HCT116 (cell line): ENCODE measurements around the gene COL18A1. TPM values are rescaled to one million over a fixed set of nuclear protein-coding genes. Genes with fewer than 3 reads are reported as not detected.

ENCODE experiments used
- ATAC-seq: fragments of 200-7000 bp; cut with Tn5 transposase; 2 replicates; pipeline ENCODE4 v1.9.1; 2020; ENCODE audit warnings: mild to moderate bottlenecking, moderate library complexity
- BruUV-seq: library from RNA; stranded (reverse); fragments of 400-500 nt; replicated peaks from 2 replicates; lab custom pipeline; 2021; lab: Mats Ljungman, UMichigan
- CTCF ChIA-PET: fragments of 300-600 bp; sonication (Branson Sonifier 250); formaldehyde crosslinking; loops from one replicate; lab custom pipeline; 2021; ENCODE audit warnings: antibody characterized with exemption; lab: Charles Lee
- POLR2A ChIA-PET: fragments of 300-600, 350-600 bp; sonication (Branson Sonifier 250); formaldehyde crosslinking; loops from one replicate; lab custom pipeline; 2021; ENCODE audit warnings: antibody characterized with exemption; lab: Charles Lee
- RAD21 ChIA-PET, 2 experiments: fragments of 300-600 bp; sonication (Branson Sonifier 250); formaldehyde crosslinking; loops; one replicate each; lab custom pipeline; 2023; ENCODE audit warnings: low total read pairs in 2 of 2; ENCODE audit not compliant: uncharacterized antibody in 2 of 2, unreplicated experiment in 2 of 2, low non-redundant PET in 1 of 2; lab: Charles Lee
- DNase-seq: peaks from one replicate; pipeline ENCODE4 v3.0.0-alpha.2; 2010; ENCODE audit warnings: low read depth, low spot score
- H2AFZ ChIP-seq: fragments of 200-600 bp; shearing (Covaris generic), sonication (generic); 2 replicates; pipeline ENCODE4 v1.6.1; 2017; ENCODE audit warnings: low read depth, mixed run types, mixed read lengths, antibody characterized with exemption, low read length; ENCODE audit not compliant: poor library complexity, severe bottlenecking
- H3K27ac ChIP-seq: 2 replicates; pipeline ENCODE4 v1.5.1; 2012; ENCODE audit warnings: low read depth, low read length
- H3K27me3 ChIP-seq: fragments of 200-600 bp; sonication (generic); 2 replicates; pipeline ENCODE4 v1.6.1; 2016; ENCODE audit warnings: mixed run types, low read length, mixed read lengths; ENCODE audit not compliant: insufficient read depth
- H3K36me3 ChIP-seq, 2 experiments: fragments of 200-500 bp in 1 of 2; fragments of 200-600 bp in 1 of 2; sonication (Bioruptor generic) in 1 of 2; sonication (generic) in 1 of 2; 2 replicates each; pipeline versions ENCODE4 v1.5.1 to v1.6.1; 2014 to 2016; ENCODE audit warnings: low read length in 2 of 2, inconsistent platforms in 1 of 2, mixed read lengths in 1 of 2, mixed run types in 1 of 2; ENCODE audit not compliant: insufficient read depth in 2 of 2, control insufficient read depth in 1 of 2
- H3K4me1 ChIP-seq, 2 experiments: fragments of 200-600 bp in 1 of 2; sonication (generic) in 1 of 2; 2 replicates each; pipeline versions ENCODE4 v1.5.1 to v1.6.1; 2012 to 2017; ENCODE audit warnings: low read length in 2 of 2, inconsistent platforms in 1 of 2, mild to moderate bottlenecking in 1 of 2, mixed read lengths in 1 of 2, mixed run types in 1 of 2, moderate library complexity in 1 of 2; ENCODE audit not compliant: insufficient read depth in 2 of 2, control insufficient read depth in 1 of 2
- H3K4me2 ChIP-seq: fragments of 200-600 bp; sonication (generic); 2 replicates; pipeline ENCODE4 v1.6.1; 2017; ENCODE audit warnings: mixed run types, low read length, mixed read lengths
- H3K4me3 ChIP-seq, 2 experiments: fragments of 200-600 bp in 1 of 2; sonication (generic) in 1 of 2; replicated peaks in 1 of 2; 2 replicates each; pipeline ENCODE4 v1.5.1; 2011 to 2016; ENCODE audit warnings: low read length in 2 of 2, control low read depth in 1 of 2, low read depth in 1 of 2, mild to moderate bottlenecking in 1 of 2, mixed read lengths in 1 of 2, mixed run types in 1 of 2
- H3K79me2 ChIP-seq: fragments of 200-600 bp; sonication (generic); 2 replicates; pipeline ENCODE4 v1.6.1; 2017; ENCODE audit warnings: mild to moderate bottlenecking, mixed run types, low read length, moderate library complexity, mixed read lengths; ENCODE audit not compliant: insufficient read depth
- H3K9ac ChIP-seq: fragments of 200-600 bp; sonication (generic); 2 replicates; pipeline ENCODE4 v1.6.1; 2016; ENCODE audit warnings: low read length, mixed read lengths
- H3K9me2 ChIP-seq: fragments of 200-600 bp; sonication (generic), shearing (Covaris generic); 2 replicates; pipeline ENCODE4 v1.6.1; 2017; ENCODE audit warnings: mixed run types, mild to moderate bottlenecking, moderate library complexity; ENCODE audit not compliant: insufficient read depth
- H3K9me3 ChIP-seq, 2 experiments: fragments of 200-500 bp in 1 of 2; fragments of 200-600 bp in 1 of 2; sonication (Bioruptor generic) in 1 of 2; sonication (generic) in 1 of 2; 2 replicates each; pipeline ENCODE4 v1.6.1; 2014 to 2017; ENCODE audit warnings: low read length in 2 of 2, mixed read lengths in 2 of 2, inconsistent platforms in 1 of 2, low read depth in 1 of 2, mild to moderate bottlenecking in 1 of 2, mixed run types in 1 of 2, moderate library complexity in 1 of 2; ENCODE audit not compliant: control insufficient read depth in 1 of 2, insufficient read depth in 1 of 2
- H4K20me1 ChIP-seq: fragments of 200-600 bp; sonication (generic), shearing (Covaris generic); 2 replicates; pipeline ENCODE4 v1.6.1; 2017; ENCODE audit warnings: mixed run types, mild to moderate bottlenecking, moderate library complexity; ENCODE audit not compliant: insufficient read depth
- CBX3 ChIP-seq: IDR thresholded peaks from 2 replicates; pipeline ENCODE4 v1.6.1; 2012; ENCODE audit warnings: low read depth
- CEBPB ChIP-seq: IDR thresholded peaks from 2 replicates; pipeline ENCODE4 v1.6.1; 2012; ENCODE audit warnings: low read depth
- ELF1 ChIP-seq: IDR thresholded peaks from 2 replicates; pipeline ENCODE4 v1.6.1; 2012; ENCODE audit warnings: low read depth, borderline replicate concordance
- EZH2 ChIP-seq: fragments of 200-600 bp; sonication (generic); IDR thresholded peaks from 2 replicates; pipeline ENCODE4 v1.6.1; 2017; ENCODE audit warnings: antibody characterized with exemption, mixed run types
- FOSL1 ChIP-seq: IDR thresholded peaks from 2 replicates; pipeline ENCODE4 v1.6.1; 2012; ENCODE audit warnings: low read depth
- JUND ChIP-seq: IDR thresholded peaks from 2 replicates; pipeline ENCODE4 v1.6.1; 2012
- POLR2A ChIP-seq: IDR thresholded peaks from 2 replicates; pipeline ENCODE4 v1.7.0; 2011; ENCODE audit warnings: borderline replicate concordance; ENCODE audit not compliant: insufficient read depth, insufficient read length; ENCODE audit errors: extremely low read depth
- POLR2AphosphoS5 ChIP-seq: IDR thresholded peaks from 2 replicates; pipeline ENCODE4 v1.6.1; 2011; ENCODE audit warnings: mild to moderate bottlenecking, low read depth, low read length, moderate library complexity
- RAD21 ChIP-seq: IDR thresholded peaks from 2 replicates; pipeline ENCODE4 v1.6.1; 2012; ENCODE audit warnings: low read depth, mild to moderate bottlenecking
- SRF ChIP-seq: IDR thresholded peaks from 2 replicates; pipeline ENCODE4 v1.6.1; 2012; ENCODE audit warnings: low read depth
- ZFX ChIP-seq: fragments of 450-650 bp; IDR thresholded peaks from 2 replicates; pipeline ENCODE4 v1.6.1; 2017
- ZNF274 ChIP-seq: fragments of 200-500 bp; sonication (Bioruptor generic); IDR thresholded peaks from 2 replicates; pipeline ENCODE4 v1.6.1; 2014; ENCODE audit warnings: mild to moderate bottlenecking, low read depth, low read length, inconsistent platforms
- intact Hi-C: fragments of 100-400 bp; cut with micrococcal nuclease; formaldehyde crosslinking; loops from 2 replicates; pipeline ENCODE4 v1.10.0; 2022
- total RNA-seq: library from RNA; stranded (reverse); gene quantifications from one replicate; pipeline ENCODE4 v1.2.1, GENCODE V29; 2021; ENCODE audit not compliant: unreplicated experiment
- TF ChIP-seq, protein P1 (sequence below), 3 experiments: fragments of 200-600 bp in 1 of 3; sonication (generic) in 1 of 3; IDR thresholded peaks in 2 of 3; conservative IDR thresholded peaks in 1 of 3; 2 replicates each; pipeline ENCODE4 v1.5.1; 2012 to 2017; ENCODE audit warnings: low read depth in 2 of 3, low read length in 2 of 3, antibody characterized with exemption in 1 of 3, borderline replicate concordance in 1 of 3, control low read depth in 1 of 3, mild to moderate bottlenecking in 1 of 3, mixed read lengths in 1 of 3, mixed run types in 1 of 3, moderate library complexity in 1 of 3; ENCODE audit not compliant: insufficient read depth in 1 of 3

Gene COL18A1
- total RNA-seq, 1 experiment from 2014 or later, result 59.5 TPM

DNA sequence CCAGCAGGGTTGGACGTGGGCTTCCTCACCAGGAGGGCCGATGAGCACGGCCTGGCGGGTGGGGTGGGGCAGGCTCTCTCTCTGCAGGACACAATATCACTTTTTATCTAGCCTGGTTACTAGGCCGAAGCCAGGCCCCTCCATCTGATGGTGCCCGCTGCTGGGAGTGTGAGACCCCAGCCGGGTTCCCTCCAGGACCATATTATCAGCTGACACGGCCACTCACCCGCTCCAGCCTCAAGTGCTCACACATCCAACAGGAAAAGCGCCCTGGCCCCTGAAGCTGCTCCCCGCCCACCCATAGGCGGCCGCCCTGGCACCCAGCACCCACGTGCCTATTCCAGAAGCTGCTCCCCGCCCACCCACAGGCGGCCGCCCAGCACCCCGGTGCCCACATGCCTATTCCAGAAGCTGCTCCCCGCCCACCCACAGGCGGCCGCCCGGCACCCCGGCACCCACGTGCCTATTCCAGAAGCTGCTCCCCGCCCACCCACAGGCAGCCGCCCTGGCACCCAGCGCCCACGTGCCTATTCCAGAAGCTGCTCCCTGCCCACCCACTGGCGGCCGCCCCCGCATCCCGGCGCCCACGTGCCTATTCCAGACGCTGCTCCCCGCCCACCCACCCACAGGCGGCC lies 132.3 kb downstream of the COL18A1 start:
- H3K27ac ChIP-seq, result no peak overlapping the region
- no peak overlapping the region for H3K4me2 ChIP-seq
- no peak for DNase-seq
- H3K4me1 ChIP-seq, result peaks cover 4 to 9% of the 10 kb centered on the region in 2 experiments; a peak in 3 of 4 replicates
- peaks cover 87% of the 10 kb centered on the region for H3K79me2 ChIP-seq
- H4K20me1 ChIP-seq, result no peaks in the 10 kb centered on the region
- intact Hi-C loops, result no loop called here
- H3K36me3 ChIP-seq, result peaks cover 8 to 29% of the 10 kb centered on the region in 2 experiments; a peak in 2 of 4 replicates
- H3K9me3 ChIP-seq, result no peaks in the 10 kb centered on the region
- TF ChIP-seq ZFX (no peak), POLR2A (no peak), ELF1 (no peak), CBX3 (no peak), EZH2 (no peak), RAD21 (no peak), POLR2AphosphoS5 (no peak), CEBPB (no peak), FOSL1 (no peak), ZNF274 (no peak), SRF (no peak), JUND (no peak)
- TF ChIP-seq, protein P1, sequence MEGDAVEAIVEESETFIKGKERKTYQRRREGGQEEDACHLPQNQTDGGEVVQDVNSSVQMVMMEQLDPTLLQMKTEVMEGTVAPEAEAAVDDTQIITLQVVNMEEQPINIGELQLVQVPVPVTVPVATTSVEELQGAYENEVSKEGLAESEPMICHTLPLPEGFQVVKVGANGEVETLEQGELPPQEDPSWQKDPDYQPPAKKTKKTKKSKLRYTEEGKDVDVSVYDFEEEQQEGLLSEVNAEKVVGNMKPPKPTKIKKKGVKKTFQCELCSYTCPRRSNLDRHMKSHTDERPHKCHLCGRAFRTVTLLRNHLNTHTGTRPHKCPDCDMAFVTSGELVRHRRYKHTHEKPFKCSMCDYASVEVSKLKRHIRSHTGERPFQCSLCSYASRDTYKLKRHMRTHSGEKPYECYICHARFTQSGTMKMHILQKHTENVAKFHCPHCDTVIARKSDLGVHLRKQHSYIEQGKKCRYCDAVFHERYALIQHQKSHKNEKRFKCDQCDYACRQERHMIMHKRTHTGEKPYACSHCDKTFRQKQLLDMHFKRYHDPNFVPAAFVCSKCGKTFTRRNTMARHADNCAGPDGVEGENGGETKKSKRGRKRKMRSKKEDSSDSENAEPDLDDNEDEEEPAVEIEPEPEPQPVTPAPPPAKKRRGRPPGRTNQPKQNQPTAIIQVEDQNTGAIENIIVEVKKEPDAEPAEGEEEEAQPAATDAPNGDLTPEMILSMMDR (IDR thresholded peaks at IDR 0.05 in 2 of 3, conservative IDR thresholded peaks at IDR 0.05 in 1 of 3; ENCODE audit: borderline replicate concordance in 1 of 3, insufficient read depth in 1 of 3, low read depth in 2 of 3, low read length in 2 of 3), result no peak
- H3K9ac ChIP-seq, result no peak overlapping the region
- POLR2A ChIA-PET, result interaction anchor here (0.8 kb wide), 1 partner anchor 31 kb away, joined by 3 read pairs; no protein-coding TSS in a partner anchor
- CTCF ChIA-PET, result no interaction called here
- H3K4me3 ChIP-seq, result no peak overlapping the region
- no peaks in the 10 kb centered on the region for H3K9me2 ChIP-seq
- no peaks in the 10 kb centered on the region for H3K27me3 ChIP-seq
- no TSS peak for BruUV-seq
- RAD21 ChIA-PET, result no interaction called here
- H2AFZ ChIP-seq, result no peak overlapping the region
- no peak for ATAC-seq
